Measurements from ENCODE around the gene B3GALT4. TPM values are rescaled to one million over a fixed set of nuclear protein-coding genes. Genes with fewer than 3 reads are reported as not detected.
"Not testable (repeated sequence)": the region's sequence is repeated elsewhere in the genome, so short reads cannot be mapped to it uniquely, and the experiment has no call there.

Gene B3GALT4
- total RNA-seq, 2 experiments from 2014 or later = 12.2 to 12.8 TPM

GRCh38 chr6:33249732-33250630 lies 26.9 kb upstream of the B3GALT4 start:
- peaks cover 3% of the 10 kb centered on the region for H3K27me3 Mint-ChIP-seq (ENCODE audit: low read depth)
- DNase-seq (no peak), ATAC-seq (no peak)
- H3K4me3 Mint-ChIP-seq = peak overlapping the region; percentile 88
- CTCF ChIA-PET = interaction anchor here (0.7 to 6.4 kb wide), 29 partner anchors 8 to 381 kb away, joined by 3 to 135 read pairs (median 9); partner anchors contain the start of genes B3GALT4, HLA-DPA1, HSD17B8 and PFDN6
- no peaks in the 10 kb centered on the region for H3K9me3 Mint-ChIP-seq (ENCODE audit: insufficient read depth)
- POLR2A ChIA-PET = interaction anchor here (0.6 to 2.7 kb wide), 16 partner anchors 21 to 461 kb away, joined by 3 to 30 read pairs (median 4); partner anchors contain the start of genes B3GALT4, HSD17B8, RPS18 and VPS52
- H3K27ac Mint-ChIP-seq = peak overlapping the region; percentile 92
- peaks cover 37% of the 10 kb centered on the region for H3K4me1 Mint-ChIP-seq (ENCODE audit: low read depth)
- peaks cover 31% of the 10 kb centered on the region for H3K36me3 Mint-ChIP-seq (ENCODE audit: low read depth)

GRCh38 chr6:33250731-33251130 lies 26.2 kb upstream of the B3GALT4 start:
- peak overlapping the region; percentile 92 for H3K27ac Mint-ChIP-seq
- ChIA-PET CTCF (interaction anchor here (1.4 to 6.4 kb wide), 8 partner anchors 21 to 131 kb away, joined by 3 to 135 read pairs (median 18); partner anchors contain the start of genes B3GALT4, PFDN6, RING1 and RPS18), POLR2A (interaction anchor here (0.6 to 0.9 kb wide), 2 partner anchors 21 to 27 kb away, joined by 5 to 6 read pairs; partner anchors contain the start of genes B3GALT4, RPS18 and VPS52)
- no peak for ATAC-seq
- H3K4me3 Mint-ChIP-seq = peak overlapping the region; percentile 88
- no peak for DNase-seq
- H3K4me1 Mint-ChIP-seq (ENCODE audit: low read depth) = peaks cover 37% of the 10 kb centered on the region
- no peaks in the 10 kb centered on the region for H3K9me3 Mint-ChIP-seq (ENCODE audit: insufficient read depth)
- H3K27me3 Mint-ChIP-seq (ENCODE audit: low read depth) = peaks cover 3% of the 10 kb centered on the region
- peaks cover 33% of the 10 kb centered on the region for H3K36me3 Mint-ChIP-seq (ENCODE audit: low read depth)

GRCh38 chr6:33251395-33252012 lies 25.4 kb upstream of the B3GALT4 start:
- Mint-ChIP-seq H3K27me3 (ENCODE audit: low read depth) (peaks cover 3% of the 10 kb centered on the region), H3K9me3 (ENCODE audit: insufficient read depth) (no peaks in the 10 kb centered on the region)
- no peak for ATAC-seq

GRCh38 chr6:33252759-33253158 lies 24.2 kb upstream of the B3GALT4 start:
- H3K9me3 Mint-ChIP-seq (ENCODE audit: insufficient read depth) = no peaks in the 10 kb centered on the region
- H3K36me3 Mint-ChIP-seq (ENCODE audit: low read depth) = peaks cover 37% of the 10 kb centered on the region
- peaks cover 37% of the 10 kb centered on the region for H3K4me1 Mint-ChIP-seq (ENCODE audit: low read depth)
- DNase-seq (no peak), ATAC-seq (no peak)
- H3K4me3 Mint-ChIP-seq = no peak overlapping the region
- no peak overlapping the region for H3K27ac Mint-ChIP-seq
- H3K27me3 Mint-ChIP-seq (ENCODE audit: low read depth) = no peaks in the 10 kb centered on the region
- CTCF ChIA-PET = interaction anchor here (1.0 kb wide), 1 partner anchor 10 kb away, joined by 3 read pairs; no protein-coding TSS in a partner anchor
- POLR2A ChIA-PET = no interaction called here

More at GRCh38 chr6:33251395-33252012, 25.4 kb upstream of the B3GALT4 start:
- no peak overlapping the region for H3K4me3 Mint-ChIP-seq
- peaks cover 36% of the 10 kb centered on the region for H3K36me3 Mint-ChIP-seq (ENCODE audit: low read depth)
- H3K4me1 Mint-ChIP-seq (ENCODE audit: low read depth) = peaks cover 37% of the 10 kb centered on the region
- H3K27ac Mint-ChIP-seq = peak overlapping the region; percentile 21
- CTCF ChIA-PET = interaction anchor here (0.9 to 6.4 kb wide), 6 partner anchors 12 to 124 kb away, joined by 3 to 135 read pairs (median 12); partner anchors contain the start of genes RING1, RXRB and SLC39A7
- no peak for DNase-seq
- POLR2A ChIA-PET = no interaction called here

- ATAC-seq = no peak
- Mint-ChIP-seq H3K36me3 (ENCODE audit: low read depth) (peaks cover 46% of the 10 kb centered on the region), H3K27me3 (ENCODE audit: low read depth) (no peaks in the 10 kb centered on the region), H3K4me3 (no peak overlapping the region), H3K27ac (no peak overlapping the region), H3K9me3 (ENCODE audit: insufficient read depth) (no peaks in the 10 kb centered on the region), H3K4me1 (ENCODE audit: low read depth) (peaks cover 25% of the 10 kb centered on the region)
- no peak for DNase-seq
- CTCF ChIA-PET = interaction anchor here (0.6 to 1.4 kb wide), 8 partner anchors 15 to 130 kb away, joined by 3 to 5 read pairs (median 3); partner anchors contain the start of gene RING1
- POLR2A ChIA-PET = interaction anchor here (0.6 to 0.7 kb wide), 2 partner anchors 17 to 22 kb away, joined by 3 to 4 read pairs; partner anchors contain the start of genes B3GALT4, RPS18 and VPS52
Observed at GRCh38 chr6:33254591-33254990, 22.3 kb upstream of the B3GALT4 start.

GRCh38 chr6:33259032-33259431 lies 17.9 kb upstream of the B3GALT4 start:
- no peak for DNase-seq
- POLR2A ChIA-PET = interaction anchor here (0.6 kb wide), 1 partner anchor 158 kb away, joined by 3 read pairs; no protein-coding TSS in a partner anchor
- peaks cover 3% of the 10 kb centered on the region for H3K4me1 Mint-ChIP-seq (ENCODE audit: low read depth)
- peaks cover 45% of the 10 kb centered on the region for H3K36me3 Mint-ChIP-seq (ENCODE audit: low read depth)
- H3K4me3 Mint-ChIP-seq = no peak overlapping the region
- CTCF ChIA-PET = interaction anchor here (2.5 kb wide), 1 partner anchor 10 kb away, joined by 14 read pairs; no protein-coding TSS in a partner anchor
- H3K27me3 Mint-ChIP-seq (ENCODE audit: low read depth) = no peaks in the 10 kb centered on the region
- no peak for ATAC-seq
- no peak overlapping the region for H3K27ac Mint-ChIP-seq
- no peaks in the 10 kb centered on the region for H3K9me3 Mint-ChIP-seq (ENCODE audit: insufficient read depth)

- not testable (repeated sequence) for H3K27me3 Mint-ChIP-seq (ENCODE audit: low read depth); H3K4me3 Mint-ChIP-seq; DNase-seq; H3K9me3 Mint-ChIP-seq (ENCODE audit: insufficient read depth); H3K4me1 Mint-ChIP-seq (ENCODE audit: low read depth); ATAC-seq
- Mint-ChIP-seq H3K27ac (peak overlapping the region; percentile 46), H3K36me3 (ENCODE audit: low read depth) (peaks cover 60% of the 10 kb centered on the region)
- ChIA-PET POLR2A (interaction anchor here (2.2 kb wide), 1 partner anchor 9 kb away, joined by 10 read pairs; the partner anchor contains the start of genes RPS18 and VPS52), CTCF (interaction anchor here (1.0 to 3.7 kb wide), 3 partner anchors 10 to 15 kb away, joined by 3 to 17 read pairs (median 3); no protein-coding TSS in a partner anchor)
Observed at GRCh38 chr6:33262490-33262889, 14.4 kb upstream of the B3GALT4 start.

- H3K4me1 Mint-ChIP-seq (ENCODE audit: low read depth) = peaks cover 4% of the 10 kb centered on the region
- no peaks in the 10 kb centered on the region for H3K9me3 Mint-ChIP-seq (ENCODE audit: insufficient read depth)
- H3K4me3 Mint-ChIP-seq = no peak overlapping the region
- H3K36me3 Mint-ChIP-seq (ENCODE audit: low read depth) = peaks cover 64% of the 10 kb centered on the region
- no peak for ATAC-seq
- no peak overlapping the region for H3K27ac Mint-ChIP-seq
- CTCF ChIA-PET = no interaction called here
- DNase-seq = no peak
- POLR2A ChIA-PET = no interaction called here
- no peaks in the 10 kb centered on the region for H3K27me3 Mint-ChIP-seq (ENCODE audit: low read depth)
Observed at GRCh38 chr6:33264015-33264414, 12.9 kb upstream of the B3GALT4 start.

GRCh38 chr6:33271117-33271467 lies 5.8 kb upstream of the B3GALT4 start:
- CTCF ChIA-PET = interaction anchor here (0.7 to 2.2 kb wide), 15 partner anchors 10 to 315 kb away, joined by 3 to 8 read pairs (median 3); partner anchors contain the start of gene RGL2
- Mint-ChIP-seq H3K4me3 (peak overlapping the region; percentile 99), H3K36me3 (ENCODE audit: low read depth) (peaks cover 68% of the 10 kb centered on the region), H3K4me1 (ENCODE audit: low read depth) (peaks cover 46% of the 10 kb centered on the region), H3K27me3 (ENCODE audit: low read depth) (no peaks in the 10 kb centered on the region), H3K9me3 (ENCODE audit: insufficient read depth) (no peaks in the 10 kb centered on the region), H3K27ac (peak overlapping the region; percentile 100)
- DNase-seq = no peak
- POLR2A ChIA-PET = interaction anchor here (0.8 to 3.5 kb wide), 23 partner anchors 9 to 612 kb away, joined by 3 to 36 read pairs (median 5); partner anchors contain the start of genes CUTA, HLA-DMA, ITPR3 and PFDN6
- no peak for ATAC-seq

GRCh38 chr6:33271468-33272274 lies 5.3 kb upstream of the B3GALT4 start, which contains the start of the genes RPS18 and VPS52:
RPS18 (plus strand) TSS chr6:33272075; CDS start chr6:33272120, 45 bp downstream.
VPS52 (minus strand) TSS chr6:33271876; CDS start chr6:33271675, 201 bp downstream.
- ChIA-PET CTCF (interaction anchor here (0.7 to 2.2 kb wide), 19 partner anchors 10 to 316 kb away, joined by 3 to 8 read pairs (median 3); partner anchors contain the start of genes PFDN6, RGL2 and WDR46), POLR2A (interaction anchor here (0.7 to 3.5 kb wide), 31 partner anchors 8 to 611 kb away, joined by 3 to 36 read pairs (median 5); partner anchors contain the start of genes CUTA, HLA-DMA, HSD17B8 and ITPR3)
- Mint-ChIP-seq H3K27me3 (ENCODE audit: low read depth) (no peaks in the 10 kb centered on the region), H3K4me3 (peak within 1 kb of the TSS; percentile 99), H3K27ac (peak within 1 kb of the TSS; percentile 100), H3K9me3 (ENCODE audit: insufficient read depth) (no peaks in the 10 kb centered on the region), H3K4me1 (ENCODE audit: low read depth) (peaks cover 52% of the 10 kb centered on the region), H3K36me3 (ENCODE audit: low read depth) (peaks cover 68% of the 10 kb centered on the region)
- DNase-seq (peak; percentile 96), ATAC-seq (peak; percentile 84)

Data from activated CD8-positive, alpha-beta T cell treated with anti-CD3 and anti-CD28 coated beads, Interleukin-2, amount 10 ng/mL, durations not matched to agents 7 days and 5 days (primary cell).